Fibroblast of the aortic adventitia (primary cell): ENCODE results near the gene NDRG4. TPM values are rescaled to one million over a fixed set of nuclear protein-coding genes. Genes with fewer than 3 reads are reported as not detected.

Source experiments
- DNase-seq: peaks from one replicate; pipeline ENCODE4 v3.0.0-alpha.2; 2010; ENCODE audit warnings: low read depth
- H3K4me3 ChIP-seq: 2 replicates; pipeline ENCODE4 v1.5.1; 2011; ENCODE audit warnings: low read depth, mild to moderate bottlenecking, control low read depth, low read length, moderate library complexity
- total RNA-seq: library from RNA; depleted of rRNA; stranded (reverse); fragments of >200 nt; gene quantifications from 2 replicates; pipeline ENCODE4 v1.2.3, GENCODE V29; 2012; ENCODE audit warnings: low replicate concordance
- TF ChIP-seq, protein P1 (sequence below): IDR thresholded peaks from 2 replicates; pipeline ENCODE4 v1.5.1; 2011; ENCODE audit warnings: mild to moderate bottlenecking, low read length, control low read depth, inconsistent platforms; ENCODE audit not compliant: insufficient read depth

Gene NDRG4
- total RNA-seq, 1 donor, result 5.2 TPM

DNA sequence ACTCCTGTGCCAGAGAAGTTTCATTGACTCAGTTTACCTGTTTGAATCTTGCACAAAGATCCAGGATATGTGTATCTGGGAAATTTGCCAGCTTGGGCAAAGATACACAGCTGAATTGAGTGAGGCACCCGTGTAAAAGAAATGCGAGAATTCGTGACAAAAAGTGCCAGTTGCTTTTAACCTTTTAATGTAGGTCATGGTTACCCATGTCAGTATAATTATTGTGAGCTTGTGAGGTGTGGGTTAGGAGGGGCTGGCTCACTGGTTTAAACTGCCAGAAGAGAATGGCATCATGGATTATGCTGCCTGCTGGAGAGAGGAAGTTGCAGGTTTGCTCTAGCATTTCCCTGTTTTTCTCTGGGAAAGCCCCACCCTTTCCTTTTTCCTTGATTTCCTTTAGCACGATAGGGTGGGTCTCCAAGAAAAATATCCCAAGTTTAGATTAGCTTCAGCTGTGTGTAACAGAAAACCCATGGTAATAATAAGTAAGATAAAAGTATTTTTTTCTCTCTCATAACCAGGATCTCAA is 24.8 kb upstream of the NDRG4 start:
- no peak overlapping the region for H3K4me3 ChIP-seq
- TF ChIP-seq, protein P1, sequence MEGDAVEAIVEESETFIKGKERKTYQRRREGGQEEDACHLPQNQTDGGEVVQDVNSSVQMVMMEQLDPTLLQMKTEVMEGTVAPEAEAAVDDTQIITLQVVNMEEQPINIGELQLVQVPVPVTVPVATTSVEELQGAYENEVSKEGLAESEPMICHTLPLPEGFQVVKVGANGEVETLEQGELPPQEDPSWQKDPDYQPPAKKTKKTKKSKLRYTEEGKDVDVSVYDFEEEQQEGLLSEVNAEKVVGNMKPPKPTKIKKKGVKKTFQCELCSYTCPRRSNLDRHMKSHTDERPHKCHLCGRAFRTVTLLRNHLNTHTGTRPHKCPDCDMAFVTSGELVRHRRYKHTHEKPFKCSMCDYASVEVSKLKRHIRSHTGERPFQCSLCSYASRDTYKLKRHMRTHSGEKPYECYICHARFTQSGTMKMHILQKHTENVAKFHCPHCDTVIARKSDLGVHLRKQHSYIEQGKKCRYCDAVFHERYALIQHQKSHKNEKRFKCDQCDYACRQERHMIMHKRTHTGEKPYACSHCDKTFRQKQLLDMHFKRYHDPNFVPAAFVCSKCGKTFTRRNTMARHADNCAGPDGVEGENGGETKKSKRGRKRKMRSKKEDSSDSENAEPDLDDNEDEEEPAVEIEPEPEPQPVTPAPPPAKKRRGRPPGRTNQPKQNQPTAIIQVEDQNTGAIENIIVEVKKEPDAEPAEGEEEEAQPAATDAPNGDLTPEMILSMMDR, result no peak
- DNase-seq, result no peak

DNA sequence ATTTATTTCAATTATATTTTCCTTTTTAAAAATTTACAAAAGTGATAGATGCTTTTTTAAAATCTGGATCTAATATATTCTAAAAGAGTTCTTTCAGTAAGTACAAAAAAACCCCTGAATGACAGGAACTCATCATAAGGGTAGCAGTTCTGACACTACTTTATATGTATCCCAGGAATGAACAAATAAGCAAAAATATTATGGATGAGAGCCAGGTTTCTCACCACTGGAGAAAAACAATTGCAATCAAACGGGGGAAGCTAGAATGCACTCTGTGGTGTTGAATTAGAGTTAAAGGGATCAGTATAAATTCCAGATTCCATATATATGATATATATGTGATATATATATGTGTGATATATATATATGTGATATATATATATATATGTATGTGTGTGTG is 23.2 kb upstream of the NDRG4 start:
- H3K4me3 ChIP-seq, result no peak overlapping the region
- TF ChIP-seq, protein P1, result no peak
- no peak for DNase-seq

DNA sequence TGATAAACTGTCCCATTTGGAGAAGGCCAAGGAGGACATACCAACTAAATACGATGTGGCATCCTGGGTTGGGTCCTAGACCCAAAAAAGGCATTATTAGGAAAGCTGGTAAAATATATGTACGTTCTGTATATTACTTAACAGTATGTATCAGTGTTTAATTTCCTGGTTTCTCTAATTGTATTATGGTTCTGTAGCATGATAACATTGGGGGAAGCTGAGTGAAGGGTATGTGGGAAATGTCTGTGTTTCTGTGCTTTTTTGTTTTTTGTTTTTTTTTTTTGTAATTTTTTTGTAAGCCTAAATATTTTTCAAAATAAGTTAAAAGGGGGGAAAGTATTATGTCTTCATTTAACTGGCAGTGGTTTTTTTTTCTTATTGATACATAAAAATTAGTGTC is 21.5 kb upstream of the NDRG4 start:
- H3K4me3 ChIP-seq, result no peak overlapping the region
- DNase-seq, result no peak
- TF ChIP-seq, protein P1, result no peak

DNA sequence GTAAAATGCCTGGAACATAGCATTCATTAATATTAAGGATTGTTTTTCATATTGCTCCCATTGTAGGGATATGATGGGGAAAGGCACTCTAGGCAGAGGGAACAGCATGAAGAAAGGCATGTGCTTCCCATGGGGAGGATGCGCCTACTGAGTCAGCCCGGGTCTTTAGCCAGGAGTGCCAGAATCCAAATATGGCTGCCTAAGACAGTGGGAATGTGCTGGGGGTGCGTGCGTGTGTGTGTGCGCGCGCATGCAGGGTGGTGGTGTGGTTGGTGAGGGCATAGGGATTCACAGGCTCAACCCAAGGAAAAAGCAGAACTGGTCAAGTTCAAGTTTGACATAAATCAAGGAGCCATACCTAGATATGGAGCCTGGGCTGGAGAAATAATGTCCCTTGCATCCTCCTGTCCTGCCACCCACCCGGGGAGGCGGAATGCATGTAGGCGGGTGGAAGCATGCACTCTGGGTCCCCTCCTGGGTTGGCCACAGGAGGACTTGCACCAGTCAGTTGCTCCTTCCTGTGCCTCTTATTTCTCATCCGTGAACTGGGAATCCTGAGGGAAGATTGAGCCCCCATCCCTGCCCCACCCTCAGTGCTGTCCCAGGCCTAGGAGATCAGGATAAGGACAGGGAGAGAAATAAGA is 18.6 kb upstream of the NDRG4 start:
- no peak for DNase-seq
- TF ChIP-seq, protein P1, result no peak
- H3K4me3 ChIP-seq, result no peak overlapping the region

DNA sequence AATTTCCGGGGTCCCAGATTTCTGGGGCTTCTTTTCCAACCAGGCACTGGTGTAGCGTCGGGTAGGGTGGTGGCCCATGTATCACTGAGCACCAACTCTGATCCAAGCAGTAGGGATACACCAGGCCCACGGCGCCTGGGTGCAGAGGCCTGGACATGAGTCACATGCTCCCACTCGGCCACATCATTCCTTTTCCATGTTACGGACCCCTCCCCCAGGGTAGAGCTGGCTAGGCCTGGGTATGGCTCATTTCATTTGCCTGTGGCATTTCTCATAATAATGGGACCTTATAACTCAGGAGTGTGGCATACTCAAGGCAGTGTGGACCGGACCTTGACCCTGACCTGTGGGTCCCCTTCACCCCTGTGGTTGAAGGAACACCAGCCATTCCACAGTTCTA is 18.0 kb upstream of the NDRG4 start:
- TF ChIP-seq, protein P1, result no peak
- H3K4me3 ChIP-seq, result no peak overlapping the region
- no peak for DNase-seq

DNA sequence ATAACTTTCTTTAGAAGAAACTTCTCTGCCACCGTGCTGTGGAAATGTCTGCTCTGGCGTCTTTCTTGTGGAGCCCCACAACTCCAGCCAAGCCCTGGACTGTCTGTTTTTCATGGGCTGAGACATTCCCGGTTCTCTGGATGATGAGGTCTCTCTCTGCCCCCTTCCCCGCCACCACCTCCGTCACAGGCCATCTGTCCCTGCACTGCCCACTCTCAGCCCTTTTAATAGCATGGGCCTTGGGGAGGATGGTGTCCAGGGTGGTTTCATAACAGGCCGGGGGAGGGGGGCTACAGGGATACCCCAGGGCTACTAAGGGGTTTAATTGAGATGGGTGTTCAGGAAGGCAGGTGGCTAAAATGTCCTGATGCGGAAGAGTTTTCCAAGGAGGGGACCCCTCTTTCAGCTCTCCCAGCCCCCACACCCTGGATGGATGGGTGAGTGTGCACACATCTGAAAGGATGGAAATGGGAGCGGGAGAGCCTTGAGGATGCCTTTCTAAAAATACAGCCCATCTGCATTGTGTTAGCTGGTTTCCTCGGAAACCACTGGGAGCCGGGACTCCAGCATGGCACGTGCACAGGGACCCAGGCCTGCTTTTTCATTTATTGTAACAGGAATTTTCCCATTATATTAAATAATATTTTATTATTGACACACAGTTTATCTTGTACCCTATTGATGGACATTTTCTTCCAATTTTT is 14.6 kb upstream of the NDRG4 start:
- H3K4me3 ChIP-seq, result no peak overlapping the region
- TF ChIP-seq, protein P1, result no peak
- no peak for DNase-seq
